Astrocyte (in vitro differentiated cells and primary cell): Measurements from ENCODE around the gene TRPM3. TPM values are rescaled to one million over a fixed set of nuclear protein-coding genes. Genes with fewer than 3 reads are reported as not detected.

ENCODE experiments used
- DNase-seq: peaks from one replicate; pipeline ENCODE4 v3.0.0-alpha.2; 2010; ENCODE audit warnings: low read depth
- FAIRE-seq: peaks from 2 replicates; lab custom pipeline; 2011; peaks lifted over from hg19 to GRCh38; lab: Jason Lieb, UNC
- H2AFZ ChIP-seq: 2 replicates; pipeline ENCODE4 v1.6.0; 2012; ENCODE audit warnings: low read depth, low read length, inconsistent platforms
- H3K27ac ChIP-seq: 2 replicates; pipeline ENCODE4 v1.5.1; 2011; ENCODE audit warnings: low read depth, low read length, inconsistent platforms
- H3K27me3 ChIP-seq: 2 replicates; pipeline ENCODE4 v1.6.0; 2011; ENCODE audit warnings: low read length, inconsistent platforms; ENCODE audit not compliant: insufficient read depth
- H3K36me3 ChIP-seq: 2 replicates; pipeline ENCODE4 v1.5.1; 2011; ENCODE audit warnings: low read length, inconsistent platforms; ENCODE audit not compliant: insufficient read depth
- H3K4me1 ChIP-seq: 2 replicates; pipeline ENCODE4 v1.5.1; 2011; ENCODE audit warnings: low read length, inconsistent platforms; ENCODE audit not compliant: insufficient read depth
- H3K4me2 ChIP-seq: 2 replicates; pipeline ENCODE4 v1.6.0; 2012; ENCODE audit warnings: low read length, inconsistent platforms
- H3K4me3 ChIP-seq: 2 replicates; pipeline ENCODE4 v1.5.1; 2011; ENCODE audit warnings: low read depth, mild to moderate bottlenecking, low read length, inconsistent platforms; ENCODE audit not compliant: insufficient read depth
- H3K79me2 ChIP-seq: 2 replicates; pipeline ENCODE4 v1.6.0; 2012; ENCODE audit warnings: mild to moderate bottlenecking, low read length, inconsistent platforms; ENCODE audit not compliant: insufficient read depth
- H3K9ac ChIP-seq: 2 replicates; pipeline ENCODE4 v1.6.0; 2012; ENCODE audit warnings: mild to moderate bottlenecking, low read length, inconsistent platforms
- H3K9me3 ChIP-seq: 2 replicates; pipeline ENCODE4 v1.5.1; 2012; ENCODE audit warnings: low read depth, mild to moderate bottlenecking, low read length, inconsistent platforms; ENCODE audit not compliant: insufficient read depth
- H4K20me1 ChIP-seq: 2 replicates; pipeline ENCODE4 v1.6.0; 2012; ENCODE audit warnings: low read length, inconsistent platforms; ENCODE audit not compliant: insufficient read depth
- H3K27ac Mint-ChIP-seq: one replicate; pipeline ENCODE4 v1.8.0; 2021; ENCODE audit warnings: mild to moderate bottlenecking, mixed read lengths; ENCODE audit not compliant: unreplicated experiment
- H3K27me3 Mint-ChIP-seq: one replicate; pipeline ENCODE4 v1.8.0; 2021; ENCODE audit warnings: low read depth, mixed read lengths; ENCODE audit not compliant: unreplicated experiment
- H3K36me3 Mint-ChIP-seq: one replicate; pipeline ENCODE4 v1.8.0; 2021; ENCODE audit warnings: low read depth, mixed read lengths; ENCODE audit not compliant: unreplicated experiment
- H3K4me1 Mint-ChIP-seq: one replicate; pipeline ENCODE4 v1.8.0; 2021; ENCODE audit warnings: low read depth, mixed read lengths; ENCODE audit not compliant: unreplicated experiment
- H3K4me3 Mint-ChIP-seq: one replicate; pipeline ENCODE4 v1.8.0; 2021; ENCODE audit warnings: mild to moderate bottlenecking, moderate library complexity, mixed read lengths; ENCODE audit not compliant: unreplicated experiment
- H3K9me3 Mint-ChIP-seq: one replicate; pipeline ENCODE4 v1.8.0; 2021; ENCODE audit warnings: mild to moderate bottlenecking, mixed read lengths; ENCODE audit not compliant: unreplicated experiment
- CTCF ChIP-seq: IDR thresholded peaks from 2 replicates; pipeline ENCODE4 v1.5.1; 2011; ENCODE audit warnings: low read depth, mild to moderate bottlenecking, inconsistent platforms, low read length, moderate library complexity; ENCODE audit not compliant: insufficient read depth
- EZH2 ChIP-seq: IDR thresholded peaks from 2 replicates; pipeline ENCODE4 v1.6.1; 2012; ENCODE audit warnings: mild to moderate bottlenecking, low read length, inconsistent platforms; ENCODE audit not compliant: insufficient read depth
- total RNA-seq: library from RNA; stranded (reverse); gene quantifications from 2 replicates; pipeline ENCODE4 v1.2.1, GENCODE V29; 2021

Gene TRPM3
- total RNA-seq, 1 donor from 2014 or later = 0.14 TPM

GRCh38 chr9:70561786-70562395 is 559.5 kb downstream of the TRPM3 start:
- FAIRE-seq (no peak), DNase-seq (no peak)
- Histone ChIP-seq H3K9ac (no peak overlapping the region), H2AFZ (no peak overlapping the region), H3K36me3 (no peaks in the 10 kb centered on the region), H3K79me2 (no peaks in the 10 kb centered on the region), H3K27ac (no peak overlapping the region), H3K9me3 (no peaks in the 10 kb centered on the region), H3K4me1 (peaks cover 14% of the 10 kb centered on the region), H3K4me2 (no peak overlapping the region), H4K20me1 (no peaks in the 10 kb centered on the region), H3K4me3 (no peak overlapping the region), H3K27me3 (no peaks in the 10 kb centered on the region)
- TF ChIP-seq EZH2 (no peak), CTCF (no peak)
- H3K4me3 Mint-ChIP-seq = no peak overlapping the region
- no peaks in the 10 kb centered on the region for H3K27me3 Mint-ChIP-seq
- H3K27ac Mint-ChIP-seq = no peak overlapping the region
- H3K4me1 Mint-ChIP-seq = peaks cover 14% of the 10 kb centered on the region
- H3K9me3 Mint-ChIP-seq = no peaks in the 10 kb centered on the region
- H3K36me3 Mint-ChIP-seq = no peaks in the 10 kb centered on the region

- Histone ChIP-seq H3K4me3 (no peak overlapping the region), H3K36me3 (no peaks in the 10 kb centered on the region), H3K27me3 (no peaks in the 10 kb centered on the region), H3K27ac (no peak overlapping the region), H3K79me2 (no peaks in the 10 kb centered on the region), H3K4me2 (no peak overlapping the region), H4K20me1 (no peaks in the 10 kb centered on the region), H3K4me1 (peaks cover 14% of the 10 kb centered on the region), H3K9ac (no peak overlapping the region), H3K9me3 (no peaks in the 10 kb centered on the region), H2AFZ (no peak overlapping the region)
- FAIRE-seq = no peak
- no peak overlapping the region for H3K4me3 Mint-ChIP-seq
- peaks cover 14% of the 10 kb centered on the region for H3K4me1 Mint-ChIP-seq
- no peak for DNase-seq
- no peak overlapping the region for H3K27ac Mint-ChIP-seq
- no peaks in the 10 kb centered on the region for H3K9me3 Mint-ChIP-seq
- TF ChIP-seq EZH2 (no peak), CTCF (no peak)
- no peaks in the 10 kb centered on the region for H3K36me3 Mint-ChIP-seq
- H3K27me3 Mint-ChIP-seq = no peaks in the 10 kb centered on the region
These were observed 560.3 kb downstream of the TRPM3 start for GRCh38 chr9:70561111-70561510.

- no peak overlapping the region for H3K4me3 ChIP-seq
- DNase-seq = no peak
- no peaks in the 10 kb centered on the region for H3K27me3 ChIP-seq
- no peak for FAIRE-seq
- H3K27ac Mint-ChIP-seq = no peak overlapping the region
- no peaks in the 10 kb centered on the region for H3K36me3 ChIP-seq
- no peaks in the 10 kb centered on the region for H4K20me1 ChIP-seq
- H3K36me3 Mint-ChIP-seq = no peaks in the 10 kb centered on the region
- no peaks in the 10 kb centered on the region for H3K27me3 Mint-ChIP-seq
- TF ChIP-seq CTCF = no peak
- TF ChIP-seq EZH2 = no peak
- H3K9me3 ChIP-seq = no peaks in the 10 kb centered on the region
- H2AFZ ChIP-seq = no peak overlapping the region
- H3K4me1 Mint-ChIP-seq = peaks cover 20% of the 10 kb centered on the region
- H3K4me1 ChIP-seq = peaks cover 22% of the 10 kb centered on the region
- H3K27ac ChIP-seq = no peak overlapping the region
- H3K4me3 Mint-ChIP-seq = no peak overlapping the region
- H3K9me3 Mint-ChIP-seq = no peaks in the 10 kb centered on the region
- H3K79me2 ChIP-seq = no peaks in the 10 kb centered on the region
- H3K4me2 ChIP-seq = no peak overlapping the region
- no peak overlapping the region for H3K9ac ChIP-seq
These were observed 562.3 kb downstream of the TRPM3 start for GRCh38 chr9:70559102-70559501.
